ENCODE measurements around the gene CCS.

DNA sequence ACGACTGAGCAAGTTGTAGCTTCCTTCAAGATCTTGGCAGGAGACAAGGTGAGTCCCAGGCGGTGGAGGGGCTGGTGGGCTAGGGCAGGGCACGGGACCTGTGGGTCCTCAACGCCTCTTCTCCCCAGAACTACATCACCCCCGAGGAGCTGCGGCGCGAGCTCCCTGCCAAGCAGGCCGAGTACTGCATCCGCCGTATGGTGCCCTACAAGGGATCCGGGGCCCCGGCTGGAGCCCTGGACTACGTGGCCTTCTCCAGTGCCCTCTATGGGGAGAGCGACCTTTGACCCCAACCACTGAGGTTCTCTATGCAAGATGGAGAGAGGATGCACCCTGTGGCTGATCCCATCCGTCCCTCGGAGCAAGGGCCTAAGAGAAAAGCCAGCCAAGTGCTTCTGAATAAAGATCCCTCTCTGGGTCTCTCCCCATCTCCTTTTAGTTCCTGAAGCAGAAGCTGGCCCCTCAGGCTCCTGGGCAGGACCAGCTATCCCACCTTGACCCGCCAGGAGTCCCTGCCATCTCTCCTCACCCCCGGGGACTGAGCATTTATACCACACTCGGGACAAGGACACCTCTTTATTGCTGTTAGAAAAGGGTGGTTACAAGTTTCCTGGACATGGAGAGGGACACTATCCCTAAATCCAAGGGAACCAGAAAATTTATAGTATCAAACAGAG lies 29.9 kb upstream of the CCS start:
- no peak for TF ChIP-seq CTCF (conservative IDR thresholded peaks at IDR 0.05; ENCODE audit: low read depth, low read length)
- no peak for TF ChIP-seq FOS (IDR thresholded peaks at IDR 0.05; ENCODE audit: low read depth, low read length)
- TF ChIP-seq MXI1 (IDR thresholded peaks at IDR 0.05; ENCODE audit: borderline replicate concordance, low read depth, low read length): no peak
- no peak for TF ChIP-seq CEBPB (IDR thresholded peaks at IDR 0.05; ENCODE audit: low read depth, low read length)
- TF ChIP-seq SMC3 (IDR thresholded peaks at IDR 0.05; ENCODE audit: low read depth, low read length): no peak
- no peak for TF ChIP-seq RAD21 (IDR thresholded peaks at IDR 0.05; ENCODE audit: low read length)

Data from IMR-90 (cell line).